ENCODE results near the gene SLC9A3.

DNA sequence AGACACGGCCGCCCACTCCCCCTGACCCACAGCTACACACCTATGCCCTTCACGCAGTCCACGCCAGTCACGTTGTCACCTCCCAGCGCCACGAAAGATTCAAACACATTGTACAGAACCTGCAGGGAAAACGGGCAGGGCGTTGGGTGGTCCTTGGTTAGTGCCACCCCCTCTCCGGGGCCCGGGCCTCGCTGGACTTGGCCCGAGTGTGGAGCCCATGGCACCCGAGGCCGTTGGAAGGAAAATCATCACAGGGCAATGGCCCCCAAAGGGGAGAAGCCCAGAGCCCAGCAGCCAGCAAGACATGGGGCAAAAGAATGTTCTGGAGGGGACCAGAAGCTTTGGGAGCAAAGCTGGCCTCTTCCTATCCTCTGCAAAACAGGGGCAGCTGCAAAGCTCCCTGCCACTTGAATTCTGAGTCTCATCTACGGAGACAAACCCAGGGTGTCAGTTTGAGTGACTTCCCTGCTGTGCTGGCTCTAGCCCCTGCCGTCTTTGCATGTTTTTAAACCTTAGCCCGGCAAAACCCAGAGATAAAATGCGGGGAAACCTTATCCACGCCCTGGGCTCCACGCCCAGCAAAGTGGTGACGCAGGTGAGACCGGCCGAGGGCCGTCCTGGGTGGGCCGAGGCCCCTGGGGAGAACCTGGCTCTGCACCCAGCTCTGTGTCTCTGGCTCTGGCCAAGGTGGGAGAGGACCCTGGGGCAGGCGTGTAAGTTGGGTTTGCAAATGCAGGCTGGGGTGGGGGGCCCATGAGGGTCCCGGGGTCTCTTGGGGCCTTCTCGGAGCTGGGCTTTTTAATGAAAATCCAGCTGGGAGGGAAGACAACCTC is 38.9 kb downstream of the SLC9A3 start:
- TF ChIP-seq POLR2AphosphoS5 (IDR thresholded peaks at IDR 0.05) (no peak), POLR2A (IDR thresholded peaks at IDR 0.05) (no peak)
- TF ChIP-seq, protein P1, sequence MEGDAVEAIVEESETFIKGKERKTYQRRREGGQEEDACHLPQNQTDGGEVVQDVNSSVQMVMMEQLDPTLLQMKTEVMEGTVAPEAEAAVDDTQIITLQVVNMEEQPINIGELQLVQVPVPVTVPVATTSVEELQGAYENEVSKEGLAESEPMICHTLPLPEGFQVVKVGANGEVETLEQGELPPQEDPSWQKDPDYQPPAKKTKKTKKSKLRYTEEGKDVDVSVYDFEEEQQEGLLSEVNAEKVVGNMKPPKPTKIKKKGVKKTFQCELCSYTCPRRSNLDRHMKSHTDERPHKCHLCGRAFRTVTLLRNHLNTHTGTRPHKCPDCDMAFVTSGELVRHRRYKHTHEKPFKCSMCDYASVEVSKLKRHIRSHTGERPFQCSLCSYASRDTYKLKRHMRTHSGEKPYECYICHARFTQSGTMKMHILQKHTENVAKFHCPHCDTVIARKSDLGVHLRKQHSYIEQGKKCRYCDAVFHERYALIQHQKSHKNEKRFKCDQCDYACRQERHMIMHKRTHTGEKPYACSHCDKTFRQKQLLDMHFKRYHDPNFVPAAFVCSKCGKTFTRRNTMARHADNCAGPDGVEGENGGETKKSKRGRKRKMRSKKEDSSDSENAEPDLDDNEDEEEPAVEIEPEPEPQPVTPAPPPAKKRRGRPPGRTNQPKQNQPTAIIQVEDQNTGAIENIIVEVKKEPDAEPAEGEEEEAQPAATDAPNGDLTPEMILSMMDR (IDR thresholded peaks at IDR 0.05): no peak

All from prostate gland (tissue), 2 donors.